HepG2 (cell line): Measurements from ENCODE around the gene ATF1. TPM values are rescaled to one million over a fixed set of nuclear protein-coding genes. Genes with fewer than 3 reads are reported as not detected.

ENCODE experiments used
- ATAC-seq: fragments of 200-7000 bp; cut with Tn5 transposase; 3 replicates; pipeline ENCODE4 v1.9.1; 2020; ENCODE audit warnings: mild to moderate bottlenecking, moderate library complexity
- BruUV-seq: library from RNA; stranded (reverse); fragments of 400-500 nt; replicated peaks from 2 replicates; lab custom pipeline; 2021; lab: Mats Ljungman, UMichigan
- CTCF ChIA-PET: fragments of 300-600 bp; formaldehyde crosslinking; extraction: SDS; loops from one replicate; lab custom pipeline; 2021; ENCODE audit warnings: low total read pairs, inconsistent platforms, low intra/inter-chr PET ratio; lab: Yijun Ruan, JAX
- POLR2A ChIA-PET: fragments of 350-600 bp; sonication (Branson Sonifier 250); formaldehyde crosslinking; loops from one replicate; lab custom pipeline; 2020; ENCODE audit warnings: antibody characterized with exemption, inconsistent platforms; lab: Yijun Ruan, JAX
- DNase-seq: peaks from one replicate; pipeline ENCODE4 v3.0.0-alpha.2; 2015; ENCODE audit warnings: low spot score
- FAIRE-seq: peaks from 3 replicates; lab custom pipeline; 2011; peaks lifted over from hg19 to GRCh38; lab: Jason Lieb, UNC
- H2AFZ ChIP-seq: one replicate; pipeline ENCODE4 v1.6.1; 2011; ENCODE audit warnings: low read length, inconsistent platforms
- H3K27ac ChIP-seq: fragments of 300-600 bp; 3 replicates; pipeline ENCODE4 v1.8.0; 2011; ENCODE audit warnings: mixed run types, mild to moderate bottlenecking, mixed read lengths, low read length, inconsistent platforms; ENCODE audit not compliant: insufficient read depth; ENCODE audit errors: extremely low read length
- H3K27me3 ChIP-seq, 2 experiments: fragments of 200-600 bp in 1 of 2; 2 replicates in 1 of 2; 3 replicates in 1 of 2; pipeline versions ENCODE4 v1.6.0 to v1.8.0; 2011; ENCODE audit warnings: low read length in 2 of 2, mild to moderate bottlenecking in 2 of 2, moderate library complexity in 2 of 2, inconsistent platforms in 1 of 2; ENCODE audit not compliant: insufficient read depth in 2 of 2, control insufficient read depth in 1 of 2
- H3K36me3 ChIP-seq, 2 experiments: fragments of 200-600 bp in 1 of 2; replicated peaks in 1 of 2; 2 replicates in 1 of 2; 3 replicates in 1 of 2; pipeline versions ENCODE4 v1.5.1 to v1.8.0; 2011; ENCODE audit warnings: low read length in 2 of 2, inconsistent platforms in 1 of 2; ENCODE audit not compliant: insufficient read depth in 2 of 2, control insufficient read depth in 1 of 2
- H3K4me1 ChIP-seq: 2 replicates; pipeline ENCODE4 v1.5.1; 2012; ENCODE audit warnings: low read length, inconsistent platforms; ENCODE audit not compliant: insufficient read depth
- H3K4me2 ChIP-seq: 2 replicates; pipeline ENCODE4 v1.6.0; 2011; ENCODE audit warnings: low read depth, low read length, inconsistent platforms
- H3K4me3 ChIP-seq, 3 experiments: fragments of 200-600 bp in 1 of 3; sonication (generic), shearing (Covaris generic) in 1 of 3; replicated peaks in 1 of 3; 2 replicates each; pipeline ENCODE4 v1.5.1; 2011 to 2016; ENCODE audit warnings: low read length in 3 of 3, inconsistent platforms in 2 of 3, low read depth in 2 of 3, mild to moderate bottlenecking in 2 of 3, control low read depth in 1 of 3, mixed read lengths in 1 of 3; ENCODE audit not compliant: insufficient read depth in 1 of 3
- H3K79me2 ChIP-seq: one replicate; pipeline ENCODE4 v1.6.1; 2011; ENCODE audit warnings: low read length, inconsistent platforms; ENCODE audit not compliant: insufficient read depth
- H3K9ac ChIP-seq: 2 replicates; pipeline ENCODE4 v1.6.0; 2011; ENCODE audit warnings: mild to moderate bottlenecking, low read depth, low read length, inconsistent platforms; ENCODE audit not compliant: insufficient read depth
- H3K9me3 ChIP-seq: 2 replicates; pipeline ENCODE4 v1.5.1; 2012; ENCODE audit warnings: mild to moderate bottlenecking, low read length
- H4K20me1 ChIP-seq: 2 replicates; pipeline ENCODE4 v1.6.0; 2011; ENCODE audit warnings: inconsistent platforms, mild to moderate bottlenecking, low read length, moderate library complexity; ENCODE audit not compliant: insufficient read depth
- CEBPB ChIP-seq: IDR thresholded peaks from 2 replicates; pipeline ENCODE4 v1.6.1; 2011; ENCODE audit warnings: low read depth, low read length, improper control_type of control experiment, borderline replicate concordance
- GZF1 ChIP-seq: sonication (generic); formaldehyde crosslinking; IDR thresholded peaks from 2 replicates; pipeline ENCODE4 v1.5.1; 2020; ENCODE audit warnings: mild to moderate bottlenecking, missing genetic modification reagents
- KMT2B ChIP-seq: IDR thresholded peaks from 2 replicates; pipeline ENCODE4 v1.6.1; 2016; ENCODE audit warnings: missing genetic modification reagents, missing compliant biosample characterization
- NFIC ChIP-seq: IDR thresholded peaks from 2 replicates; pipeline ENCODE4 v1.6.1; 2012; ENCODE audit warnings: mild to moderate bottlenecking, low read length, inconsistent platforms
- SNAI1 ChIP-seq: sonication (generic); formaldehyde crosslinking; IDR thresholded peaks from 2 replicates; pipeline ENCODE4 v1.5.0; 2020; ENCODE audit warnings: mild to moderate bottlenecking, missing genetic modification reagents, borderline replicate concordance
- ZBTB21 ChIP-seq: sonication (generic); formaldehyde crosslinking; IDR thresholded peaks from 2 replicates; pipeline ENCODE4 v1.4.0; 2020; ENCODE audit warnings: missing genetic modification reagents
- ZNF770 ChIP-seq: sonication (generic); formaldehyde crosslinking; IDR thresholded peaks from 2 replicates; pipeline ENCODE4 v1.5.0; 2020; ENCODE audit warnings: mild to moderate bottlenecking, missing genetic modification reagents
- ZSCAN9 ChIP-seq: IDR thresholded peaks from 2 replicates; pipeline ENCODE4 v1.6.1; 2016; ENCODE audit warnings: borderline replicate concordance
- WGBS: methylation state at CpG from one replicate; pipeline ENCODE4 v1.1.6; 2017; ENCODE audit warnings: low lambda C conversion rate; 5-methylcytosine and 5-hydroxymethylcytosine counted together
- in situ Hi-C: cut with HindIII; loops from 2 replicates; pipeline ENCODE4 v1.10.0; 2017; ENCODE audit warnings: low pct_unique_long_range_greater_than_20kb; ENCODE audit not compliant: extremely low pct_ligation_motif_present
- intact Hi-C: fragments of 100-400 bp; cut with micrococcal nuclease; formaldehyde crosslinking; loops from one replicate; pipeline ENCODE4 v1.10.0; 2022; ENCODE audit not compliant: unreplicated experiment
- polyA plus RNA-seq, 8 experiments: library from polyadenylated mRNA; depleted of rRNA in 3 of 8; stranded (reverse) in 7 of 8; unstranded in 1 of 8; fragments of >200 nt; fragmentation: Illumina TruSeq in 4 of 8; extraction: Trizol in 4 of 8; gene quantifications; 2 replicates each; pipeline versions ENCODE4 v1.2.1 to v1.2.3, GENCODE V29; 2011 to 2016; ENCODE audit warnings: low read depth in 4 of 8, missing spikeins in 1 of 8, mixed read lengths in 1 of 8; ENCODE audit not compliant: insufficient read depth in 1 of 8
- total RNA-seq, 5 experiments: library from RNA; depleted of rRNA; stranded (reverse); fragments of >200 nt; fragmentation: Illumina TruSeq; extraction: Trizol; gene quantifications; 2 replicates each; pipeline ENCODE4 v1.2.3, GENCODE V29; 2016; ENCODE audit warnings: low read depth in 1 of 5
- TF ChIP-seq, protein P1 (sequence below): sonication (generic); formaldehyde crosslinking; IDR thresholded peaks from 2 replicates; pipeline ENCODE4 v1.4.0; 2020; ENCODE audit warnings: missing genetic modification reagents

ATF1 gene
- total and polyA plus RNA-seq, 2 of the 13 experiments (the other 11 are each of a cell fraction or from before 2014, with no cell fraction given) = 29.3 to 52.0 TPM

- TF ChIP-seq ZNF770 (CRISPR knock-in tag) (peak; percentile 53), ZSCAN9 (no peak), SNAI1 (CRISPR knock-in tag) (no peak)
Observed at GRCh38 chr12:50788561-50788960, 24.7 kb downstream of the ATF1 start (continued).

DNA sequence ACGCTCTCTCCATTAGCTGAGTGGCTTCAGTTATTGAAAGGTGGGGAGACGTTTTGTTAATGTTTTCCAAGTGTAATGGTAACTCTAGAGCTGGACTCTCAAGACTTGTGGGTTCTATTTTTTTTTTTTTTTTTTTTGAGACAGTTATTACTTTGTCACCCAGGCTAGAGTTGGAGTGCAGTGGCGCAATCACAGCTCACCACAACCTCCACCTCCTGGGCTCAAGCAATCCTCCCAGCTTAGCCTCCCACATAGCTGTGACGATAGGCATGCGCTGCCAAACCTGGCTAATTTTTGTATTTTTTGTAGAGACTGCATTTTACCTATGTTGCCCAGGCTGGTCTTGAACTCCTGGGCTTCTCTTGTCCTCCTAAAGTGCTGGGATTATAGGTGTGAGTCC is 26.2 kb downstream of the ATF1 start:
- no peak overlapping the region for H2AFZ ChIP-seq
- H3K27ac ChIP-seq = no peak overlapping the region
- peaks cover 42% of the 10 kb centered on the region for H3K4me1 ChIP-seq
- H3K27me3 ChIP-seq = no peaks in the 10 kb centered on the region
- H3K9me3 ChIP-seq = no peaks in the 10 kb centered on the region
- H3K4me3 ChIP-seq = no peak overlapping the region
- TF ChIP-seq GZF1 (CRISPR knock-in tag) (no peak), ZNF770 (CRISPR knock-in tag) (peak; percentile 63), CEBPB (0 out of 2 replicates have a peak, but pooled peaks have one; percentile 12), NFIC (no peak), KMT2B (CRISPR knock-in tag) (no peak), ZBTB21 (CRISPR knock-in tag) (no peak)
- TF ChIP-seq, protein P1, sequence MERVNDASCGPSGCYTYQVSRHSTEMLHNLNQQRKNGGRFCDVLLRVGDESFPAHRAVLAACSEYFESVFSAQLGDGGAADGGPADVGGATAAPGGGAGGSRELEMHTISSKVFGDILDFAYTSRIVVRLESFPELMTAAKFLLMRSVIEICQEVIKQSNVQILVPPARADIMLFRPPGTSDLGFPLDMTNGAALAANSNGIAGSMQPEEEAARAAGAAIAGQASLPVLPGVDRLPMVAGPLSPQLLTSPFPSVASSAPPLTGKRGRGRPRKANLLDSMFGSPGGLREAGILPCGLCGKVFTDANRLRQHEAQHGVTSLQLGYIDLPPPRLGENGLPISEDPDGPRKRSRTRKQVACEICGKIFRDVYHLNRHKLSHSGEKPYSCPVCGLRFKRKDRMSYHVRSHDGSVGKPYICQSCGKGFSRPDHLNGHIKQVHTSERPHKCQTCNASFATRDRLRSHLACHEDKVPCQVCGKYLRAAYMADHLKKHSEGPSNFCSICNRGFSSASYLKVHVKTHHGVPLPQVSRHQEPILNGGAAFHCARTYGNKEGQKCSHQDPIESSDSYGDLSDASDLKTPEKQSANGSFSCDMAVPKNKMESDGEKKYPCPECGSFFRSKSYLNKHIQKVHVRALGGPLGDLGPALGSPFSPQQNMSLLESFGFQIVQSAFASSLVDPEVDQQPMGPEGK (CRISPR knock-in tag) = no peak
- no peak for FAIRE-seq
- H3K4me2 ChIP-seq = no peak overlapping the region
- ChIA-PET CTCF (no interaction called here), POLR2A (interaction anchor here (1.7 kb wide), 1 partner anchor 25 kb away, joined by 6 read pairs; no protein-coding TSS in a partner anchor)
- BruUV-seq = no TSS peak
- ATAC-seq = no peak
- peaks cover 8% of the 10 kb centered on the region for H3K79me2 ChIP-seq
- H3K36me3 ChIP-seq = no peaks in the 10 kb centered on the region; a peak in 2 of 5 replicates
- no peak overlapping the region for H3K9ac ChIP-seq
- in situ Hi-C loops (no loop called here), intact Hi-C loops (no loop called here)
- H4K20me1 ChIP-seq = no peaks in the 10 kb centered on the region
- DNase-seq = no peak
- WGBS = 95% methylated on average over 5 of the region's 5 CpGs
